MCF 10A (cell line): Measurements from ENCODE around the gene CSTPP1. TPM values are rescaled to one million over a fixed set of nuclear protein-coding genes. Genes with fewer than 3 reads are reported as not detected.

Experiments used
- BruUV-seq: library from RNA; stranded (reverse); fragments of 400-500 nt; replicated peaks from 2 replicates; lab custom pipeline; 2021; lab: Mats Ljungman, UMichigan
- CTCF ChIA-PET: fragments of 300-600 bp; sonication (Branson Sonifier 250); formaldehyde crosslinking; extraction: SDS; loops from one replicate; lab custom pipeline; 2021; ENCODE audit warnings: antibody characterized with exemption, inconsistent platforms; lab: Yijun Ruan, JAX
- POLR2A ChIA-PET: fragments of 300-600, 350-650 bp; sonication (Branson Sonifier 250); formaldehyde crosslinking; extraction: SDS; loops from one replicate; lab custom pipeline; 2020; ENCODE audit warnings: antibody characterized with exemption, inconsistent platforms; lab: Yijun Ruan, JAX
- DNase-seq: peaks from one replicate; pipeline ENCODE4 v3.0.0-alpha.2; 2018; ENCODE audit not compliant: unreplicated experiment
- H3K27ac Mint-ChIP-seq: one replicate; pipeline ENCODE4 v1.8.0; 2022; ENCODE audit warnings: mild to moderate bottlenecking, low read depth, mixed read lengths; ENCODE audit not compliant: unreplicated experiment
- H3K27me3 Mint-ChIP-seq: one replicate; pipeline ENCODE4 v1.8.0; 2022; ENCODE audit warnings: mixed read lengths; ENCODE audit not compliant: insufficient read depth, unreplicated experiment
- H3K36me3 Mint-ChIP-seq: one replicate; pipeline ENCODE4 v1.8.0; 2022; ENCODE audit warnings: mild to moderate bottlenecking, moderate library complexity, mixed read lengths; ENCODE audit not compliant: insufficient read depth, unreplicated experiment
- H3K4me1 Mint-ChIP-seq: one replicate; pipeline ENCODE4 v1.8.0; 2022; ENCODE audit warnings: mixed read lengths; ENCODE audit not compliant: insufficient read depth, unreplicated experiment
- H3K4me3 Mint-ChIP-seq: one replicate; pipeline ENCODE4 v1.8.0; 2022; ENCODE audit warnings: mild to moderate bottlenecking, moderate library complexity, mixed read lengths; ENCODE audit not compliant: unreplicated experiment
- H3K9me3 Mint-ChIP-seq: one replicate; pipeline ENCODE4 v1.8.0; 2022; ENCODE audit warnings: mixed read lengths; ENCODE audit not compliant: unreplicated experiment
- intact Hi-C: fragments of 100-400 bp; cut with micrococcal nuclease; formaldehyde crosslinking; loops from 2 replicates; pipeline ENCODE4 v1.14.1; 2022
- total RNA-seq: library from RNA; stranded (reverse); gene quantifications from 2 replicates; pipeline ENCODE4 v1.2.3, GENCODE V29; 2022
- TF ChIP-seq, protein P1 (sequence below): fragments of 200-600 bp; IDR thresholded peaks from one replicate; pipeline ENCODE4 v1.8.0; 2022; ENCODE audit warnings: antibody characterized with exemption, mild to moderate bottlenecking; ENCODE audit not compliant: unreplicated experiment

CSTPP1 gene
- total RNA-seq, 1 experiment from 2014 or later, result 19.2 TPM

DNA sequence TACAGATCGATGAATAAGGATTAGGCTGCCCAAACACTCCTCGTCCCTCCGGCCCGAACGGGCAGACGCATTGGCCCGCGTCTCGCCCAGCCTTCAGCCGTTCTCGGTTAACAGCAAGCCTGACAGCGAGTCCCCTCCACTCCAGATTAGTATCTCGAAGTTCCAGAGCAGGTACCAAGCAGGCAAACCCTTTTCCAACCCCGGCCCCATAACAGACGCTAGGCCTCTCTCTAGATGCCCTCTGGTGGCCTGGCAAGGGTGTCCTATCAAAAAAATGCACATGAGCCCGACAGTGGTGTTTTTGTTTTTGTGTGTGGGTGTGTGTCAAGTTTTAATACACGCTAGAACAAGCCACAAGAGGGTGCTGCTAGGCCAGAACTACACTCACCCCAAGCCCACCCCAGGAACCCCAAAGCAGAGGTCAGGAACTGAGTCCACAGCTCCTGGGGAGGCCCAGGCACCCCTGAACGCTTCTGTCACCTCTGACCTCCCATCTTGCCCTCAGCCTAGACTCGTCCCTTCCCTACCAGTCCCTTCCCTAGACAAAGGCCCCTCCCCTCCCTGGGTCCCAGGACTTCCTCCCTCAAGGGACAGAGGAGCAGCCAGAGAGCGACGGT, 240.8 kb downstream of the CSTPP1 start:
- Mint-ChIP-seq H3K9me3 (no peaks in the 10 kb centered on the region), H3K36me3 (peaks cover 49% of the 10 kb centered on the region), H3K27me3 (no peaks in the 10 kb centered on the region), H3K4me1 (peaks cover 17% of the 10 kb centered on the region), H3K27ac (peak overlapping the region; percentile 99), H3K4me3 (peak overlapping the region; percentile 93)
- ChIA-PET POLR2A (interaction anchor here (1.0 to 5.7 kb wide), 9 partner anchors 8 to 94 kb away, joined by 3 to 72 read pairs (median 7); partner anchors contain the start of genes ACP2 and DDB2), CTCF (interaction anchor here (0.6 to 5.3 kb wide), 29 partner anchors 11 to 1855 kb away, joined by 3 to 55 read pairs (median 4); partner anchors contain the start of genes ACP2, DDB2, NR1H3 and PACSIN3)
- TF ChIP-seq, protein P1, sequence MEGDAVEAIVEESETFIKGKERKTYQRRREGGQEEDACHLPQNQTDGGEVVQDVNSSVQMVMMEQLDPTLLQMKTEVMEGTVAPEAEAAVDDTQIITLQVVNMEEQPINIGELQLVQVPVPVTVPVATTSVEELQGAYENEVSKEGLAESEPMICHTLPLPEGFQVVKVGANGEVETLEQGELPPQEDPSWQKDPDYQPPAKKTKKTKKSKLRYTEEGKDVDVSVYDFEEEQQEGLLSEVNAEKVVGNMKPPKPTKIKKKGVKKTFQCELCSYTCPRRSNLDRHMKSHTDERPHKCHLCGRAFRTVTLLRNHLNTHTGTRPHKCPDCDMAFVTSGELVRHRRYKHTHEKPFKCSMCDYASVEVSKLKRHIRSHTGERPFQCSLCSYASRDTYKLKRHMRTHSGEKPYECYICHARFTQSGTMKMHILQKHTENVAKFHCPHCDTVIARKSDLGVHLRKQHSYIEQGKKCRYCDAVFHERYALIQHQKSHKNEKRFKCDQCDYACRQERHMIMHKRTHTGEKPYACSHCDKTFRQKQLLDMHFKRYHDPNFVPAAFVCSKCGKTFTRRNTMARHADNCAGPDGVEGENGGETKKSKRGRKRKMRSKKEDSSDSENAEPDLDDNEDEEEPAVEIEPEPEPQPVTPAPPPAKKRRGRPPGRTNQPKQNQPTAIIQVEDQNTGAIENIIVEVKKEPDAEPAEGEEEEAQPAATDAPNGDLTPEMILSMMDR, result peak; percentile 66
- no TSS peak for BruUV-seq
- intact Hi-C loops, result loop anchor here (1.0 to 5.0 kb wide), 4 partner anchors 39 to 230 kb away; partner anchors contain the start of genes ACP2 and SLC39A13
- peak; percentile 88 for DNase-seq

DNA sequence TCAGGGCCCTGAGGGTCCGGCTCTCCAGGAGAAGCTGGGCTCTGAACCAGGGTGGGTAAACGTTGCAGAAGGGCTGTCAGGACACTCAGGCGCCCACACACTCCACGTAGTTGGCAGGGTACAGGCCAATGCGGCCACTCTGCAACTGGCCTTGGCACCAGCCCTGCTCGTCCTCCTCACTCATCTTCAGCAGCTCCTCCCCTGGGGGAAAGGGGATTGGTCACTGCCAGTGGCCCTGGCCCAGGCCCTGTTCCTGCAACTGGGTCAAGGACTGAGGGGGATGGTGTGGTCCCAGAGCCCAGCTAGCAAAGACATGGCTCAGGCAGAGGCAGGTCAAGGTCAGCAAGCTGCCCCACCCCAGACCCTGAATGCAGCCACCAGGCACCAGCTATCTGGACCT, 241.3 kb downstream of the CSTPP1 start:
- ChIA-PET CTCF (interaction anchor here (0.6 to 5.3 kb wide), 29 partner anchors 10 to 1855 kb away, joined by 3 to 55 read pairs (median 4); partner anchors contain the start of genes ACP2, DDB2, NR1H3 and PACSIN3), POLR2A (interaction anchor here (1.0 to 5.7 kb wide), 7 partner anchors 9 to 93 kb away, joined by 4 to 72 read pairs (median 7); partner anchors contain the start of genes ACP2 and DDB2)
- TF ChIP-seq, protein P1, result no peak
- Mint-ChIP-seq H3K4me1 (peaks cover 17% of the 10 kb centered on the region), H3K27me3 (no peaks in the 10 kb centered on the region), H3K9me3 (no peaks in the 10 kb centered on the region), H3K4me3 (peak overlapping the region; percentile 93), H3K27ac (peak overlapping the region; percentile 99), H3K36me3 (peaks cover 44% of the 10 kb centered on the region)
- BruUV-seq, result no TSS peak
- intact Hi-C loops, result loop anchor here (1.0 to 5.0 kb wide), 4 partner anchors 38 to 229 kb away; partner anchors contain the start of genes ACP2 and SLC39A13
- no peak for DNase-seq

DNA sequence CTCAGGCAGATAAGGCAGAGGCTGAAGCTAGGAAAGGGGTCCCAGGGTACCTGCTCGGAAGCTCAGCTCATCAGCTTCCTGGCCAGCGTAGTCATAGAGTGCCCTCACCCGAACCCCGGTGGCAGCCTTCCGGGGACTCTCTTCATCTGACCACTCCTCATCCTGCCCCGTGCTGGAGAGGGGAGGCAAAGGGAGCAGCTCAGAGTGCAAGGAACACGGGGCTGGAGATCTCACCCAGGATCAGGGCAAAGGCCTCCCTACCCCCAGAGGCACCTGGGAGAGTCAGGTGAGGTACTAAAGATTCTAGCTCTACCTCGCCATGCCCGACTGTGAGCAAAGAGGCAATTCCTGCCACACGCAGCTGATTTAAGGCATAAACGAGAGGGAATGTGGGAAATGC, 241.8 kb downstream of the CSTPP1 start:
- Mint-ChIP-seq H3K27me3 (no peaks in the 10 kb centered on the region), H3K9me3 (no peaks in the 10 kb centered on the region), H3K4me1 (peaks cover 17% of the 10 kb centered on the region), H3K27ac (peak overlapping the region; percentile 99), H3K36me3 (peaks cover 39% of the 10 kb centered on the region), H3K4me3 (no peak overlapping the region)
- TF ChIP-seq, protein P1, result no peak
- POLR2A ChIA-PET, result interaction anchor here (0.6 to 5.7 kb wide), 7 partner anchors 9 to 93 kb away, joined by 3 to 72 read pairs (median 5); partner anchors contain the start of genes ACP2 and DDB2
- BruUV-seq, result no TSS peak
- CTCF ChIA-PET, result interaction anchor here (0.6 to 5.3 kb wide), 28 partner anchors 10 to 1854 kb away, joined by 3 to 55 read pairs (median 4); partner anchors contain the start of genes ACP2, DDB2, NR1H3 and PACSIN3
- DNase-seq, result no peak
- intact Hi-C loops, result loop anchor here (5.0 kb wide), 1 partner anchor 229 kb away; the partner anchor contains the start of gene SLC39A13
